Measurements from ENCODE around the gene RPS6KA6. TPM values are rescaled to one million over a fixed set of nuclear protein-coding genes. Genes with fewer than 3 reads are reported as not detected.

RPS6KA6 gene
- total RNA-seq, 4 donors from 2014 or later, result 0.05 to 0.40 (median 0.20) TPM

DNA sequence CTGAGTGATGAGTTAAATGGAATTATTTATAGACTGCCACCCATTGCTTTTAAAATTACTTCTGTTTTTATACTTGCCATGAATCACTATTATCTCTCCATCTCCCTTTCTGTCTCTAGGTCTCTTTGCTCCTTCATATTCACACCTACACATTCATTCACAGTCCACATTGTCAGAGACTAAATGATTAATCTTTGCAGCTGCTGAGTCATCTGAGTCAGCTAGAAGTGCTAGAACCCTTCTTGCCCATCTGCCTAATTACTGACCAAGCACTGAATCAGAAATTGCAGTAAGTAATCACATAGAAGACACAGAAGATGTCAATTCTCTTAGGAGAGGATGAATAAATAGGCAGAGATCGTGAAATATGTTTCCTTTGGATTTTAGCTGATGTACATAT is 31.6 kb upstream of the RPS6KA6 start:
- DNase-seq, result no peak
- Histone ChIP-seq H3K27me3 (no peaks in the 10 kb centered on the region), H3K9me3 (no peaks in the 10 kb centered on the region), H3K36me3 (no peaks in the 10 kb centered on the region), H3K4me1 (no peaks in the 10 kb centered on the region), H3K4me3 (no peak overlapping the region), H3K27ac (no peak overlapping the region)
- TF ChIP-seq POLR2A (IDR thresholded peaks at IDR 0.05), result no peak
- TF ChIP-seq CTCF (IDR thresholded peaks at IDR 0.05 in 4 of 5, conservative IDR thresholded peaks at IDR 0.05 in 1 of 5), result no peak
- ATAC-seq, result no peak
- intact Hi-C loops (cut with DNase I; ENCODE audit: low total_unique reads) (no loop called here), in situ Hi-C loops (cut with MboI; ENCODE audit: low sequenced_read_pairs in 4 of 4) (no loop called here)

DNA sequence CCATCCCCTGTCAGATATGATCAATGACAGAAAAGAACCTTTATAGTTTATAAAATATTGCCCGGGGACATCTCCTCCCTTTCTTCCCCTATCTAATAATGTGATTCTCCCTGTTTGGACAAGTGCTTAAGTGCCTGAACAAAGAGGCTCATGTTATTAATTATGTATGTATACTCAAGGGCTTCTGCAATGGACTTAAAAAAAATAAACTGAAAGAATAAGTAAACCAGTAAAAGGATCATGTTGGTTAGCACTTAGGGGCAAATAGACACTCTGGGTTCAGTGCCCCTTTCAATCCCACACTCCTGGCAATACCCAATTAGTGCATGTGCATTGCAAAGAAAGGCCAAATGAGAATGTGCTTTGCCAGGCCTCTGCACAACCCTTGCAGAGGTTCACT is 30.7 kb upstream of the RPS6KA6 start:
- H3K27me3 ChIP-seq, result no peaks in the 10 kb centered on the region
- no peaks in the 10 kb centered on the region for H3K36me3 ChIP-seq
- in situ Hi-C loops (cut with MboI; ENCODE audit: low sequenced_read_pairs in 4 of 4) (no loop called here), intact Hi-C loops (cut with DNase I; ENCODE audit: low total_unique reads) (no loop called here)
- H3K27ac ChIP-seq, result no peak overlapping the region
- ATAC-seq (no peak), DNase-seq (no peak)
- TF ChIP-seq POLR2A (IDR thresholded peaks at IDR 0.05), result no peak
- TF ChIP-seq CTCF (IDR thresholded peaks at IDR 0.05 in 4 of 5, conservative IDR thresholded peaks at IDR 0.05 in 1 of 5), result no peak
- H3K4me3 ChIP-seq, result no peak overlapping the region
- H3K4me1 ChIP-seq, result no peaks in the 10 kb centered on the region
- H3K9me3 ChIP-seq, result no peaks in the 10 kb centered on the region

- H3K27me3 ChIP-seq, result no peaks in the 10 kb centered on the region
- H3K36me3 ChIP-seq, result no peaks in the 10 kb centered on the region
- H3K9me3 ChIP-seq, result no peaks in the 10 kb centered on the region
- no peak for TF ChIP-seq POLR2A (IDR thresholded peaks at IDR 0.05)
- no peak for TF ChIP-seq CTCF (IDR thresholded peaks at IDR 0.05 in 4 of 5, conservative IDR thresholded peaks at IDR 0.05 in 1 of 5)
- H3K27ac ChIP-seq, result no peak overlapping the region
- no peak for DNase-seq
- no peak for ATAC-seq
- in situ Hi-C loops (cut with MboI; ENCODE audit: low sequenced_read_pairs in 4 of 4) (no loop called here), intact Hi-C loops (cut with DNase I; ENCODE audit: low total_unique reads) (no loop called here)
- H3K4me3 ChIP-seq, result no peak overlapping the region
- H3K4me1 ChIP-seq, result no peaks in the 10 kb centered on the region
Observed at GRCh38 chrX:84216881-84217280, 28.9 kb upstream of the RPS6KA6 start.

- Histone ChIP-seq H3K36me3 (no peaks in the 10 kb centered on the region), H3K9me3 (no peaks in the 10 kb centered on the region), H3K4me3 (no peak overlapping the region), H3K27me3 (no peaks in the 10 kb centered on the region), H3K27ac (no peak overlapping the region), H3K4me1 (no peaks in the 10 kb centered on the region)
- intact Hi-C loops (cut with DNase I; ENCODE audit: low total_unique reads), result no loop called here
- DNase-seq (no peak), ATAC-seq (no peak)
- TF ChIP-seq CTCF (IDR thresholded peaks at IDR 0.05 in 4 of 5, conservative IDR thresholded peaks at IDR 0.05 in 1 of 5) (no peak), POLR2A (IDR thresholded peaks at IDR 0.05) (no peak)
- in situ Hi-C loops (cut with MboI; ENCODE audit: low sequenced_read_pairs in 4 of 4), result no loop called here
Observed at GRCh38 chrX:84216406-84216805, 28.4 kb upstream of the RPS6KA6 start.

DNA sequence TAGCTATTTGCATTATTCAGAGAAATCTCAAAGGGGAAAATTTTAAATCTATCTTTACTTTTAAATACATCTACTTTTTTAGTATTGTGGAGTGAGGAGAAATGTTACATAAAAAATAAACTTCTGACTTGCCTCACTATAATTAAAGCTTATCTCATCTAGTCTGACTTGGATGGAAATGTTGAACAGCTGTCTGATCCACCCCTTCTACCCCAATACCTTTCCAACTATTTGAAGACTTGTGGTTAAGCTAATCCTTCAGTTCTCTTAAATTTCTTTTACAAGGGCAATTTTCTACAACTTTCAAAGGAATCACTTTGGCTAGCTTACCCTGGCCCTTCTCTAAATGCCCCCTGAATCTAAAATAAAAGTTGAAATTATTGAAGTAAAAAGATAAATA is 17.3 kb upstream of the RPS6KA6 start:
- no peaks in the 10 kb centered on the region for H3K27me3 ChIP-seq
- no peak for TF ChIP-seq CTCF (IDR thresholded peaks at IDR 0.05 in 4 of 5, conservative IDR thresholded peaks at IDR 0.05 in 1 of 5)
- no peak for TF ChIP-seq POLR2A (IDR thresholded peaks at IDR 0.05)
- DNase-seq (no peak), ATAC-seq (no peak)
- in situ Hi-C loops (cut with MboI; ENCODE audit: low sequenced_read_pairs in 4 of 4) (no loop called here), intact Hi-C loops (cut with DNase I; ENCODE audit: low total_unique reads) (no loop called here)
- no peaks in the 10 kb centered on the region for H3K36me3 ChIP-seq
- H3K27ac ChIP-seq, result no peak overlapping the region
- H3K4me1 ChIP-seq, result no peaks in the 10 kb centered on the region
- H3K4me3 ChIP-seq, result no peak overlapping the region
- H3K9me3 ChIP-seq, result no peaks in the 10 kb centered on the region

Data from gastrocnemius medialis (tissue), 4 donors.